HUES48 (cell line): Measurements from ENCODE around the gene KLF7.

Experiments used
- H3K27ac ChIP-seq: one replicate; pipeline ENCODE4 v1.7.0; 2013; ENCODE audit warnings: low read depth, low read length, inconsistent platforms
- H3K27me3 ChIP-seq: 2 replicates; pipeline ENCODE4 v1.6.1; 2013; ENCODE audit warnings: mild to moderate bottlenecking, low read length; ENCODE audit not compliant: control insufficient read depth, insufficient read depth
- H3K36me3 ChIP-seq: 2 replicates; pipeline ENCODE4 v1.6.1; 2013; ENCODE audit warnings: low read length; ENCODE audit not compliant: control insufficient read depth, insufficient read depth
- H3K4me1 ChIP-seq: 2 replicates; pipeline ENCODE4 v1.6.1; 2013; ENCODE audit warnings: mild to moderate bottlenecking, low read length; ENCODE audit not compliant: control insufficient read depth, insufficient read depth
- H3K4me3 ChIP-seq: 2 replicates; pipeline ENCODE4 v1.5.1; 2013; ENCODE audit warnings: mild to moderate bottlenecking, low read depth, low read length
- H3K9ac ChIP-seq: 2 replicates; pipeline ENCODE4 v1.6.1; 2013; ENCODE audit warnings: mild to moderate bottlenecking, low read depth, low read length, moderate library complexity
- H3K9me3 ChIP-seq: 2 replicates; pipeline ENCODE4 v1.6.1; 2013; ENCODE audit warnings: low read length; ENCODE audit not compliant: control insufficient read depth, insufficient read depth

Gene KLF7

GRCh38 chr2:207078186-207078798, 87.5 kb downstream of the KLF7 start:
- Histone ChIP-seq H3K27me3 (no peaks in the 10 kb centered on the region), H3K27ac (no peak overlapping the region), H3K9me3 (no peaks in the 10 kb centered on the region), H3K4me1 (peaks cover 33% of the 10 kb centered on the region), H3K36me3 (peaks cover 33% of the 10 kb centered on the region), H3K9ac (no peak overlapping the region), H3K4me3 (no peak overlapping the region)

GRCh38 chr2:207077266-207077665, 88.5 kb downstream of the KLF7 start:
- H3K9ac ChIP-seq = no peak overlapping the region
- H3K27me3 ChIP-seq = no peaks in the 10 kb centered on the region
- H3K27ac ChIP-seq = peak overlapping the region; percentile 0
- H3K9me3 ChIP-seq = no peaks in the 10 kb centered on the region
- no peak overlapping the region for H3K4me3 ChIP-seq
- peaks cover 33% of the 10 kb centered on the region for H3K4me1 ChIP-seq
- peaks cover 33% of the 10 kb centered on the region for H3K36me3 ChIP-seq

GRCh38 chr2:207075456-207075855, 90.3 kb downstream of the KLF7 start:
- Histone ChIP-seq H3K27ac (no peak overlapping the region), H3K9ac (no peak overlapping the region), H3K36me3 (peaks cover 16% of the 10 kb centered on the region), H3K9me3 (no peaks in the 10 kb centered on the region), H3K4me3 (no peak overlapping the region), H3K27me3 (no peaks in the 10 kb centered on the region), H3K4me1 (peaks cover 33% of the 10 kb centered on the region)

GRCh38 chr2:207073801-207074678, 91.7 kb downstream of the KLF7 start:
- Histone ChIP-seq H3K27ac (peak overlapping the region; percentile 37), H3K9me3 (no peaks in the 10 kb centered on the region), H3K36me3 (0 out of 2 replicates have a peak, but pooled peaks cover 3% of the 10 kb centered on the region), H3K27me3 (no peaks in the 10 kb centered on the region), H3K4me3 (no peak overlapping the region), H3K4me1 (peaks cover 33% of the 10 kb centered on the region), H3K9ac (no peak overlapping the region)

- Histone ChIP-seq H3K27ac (peak overlapping the region; percentile 37), H3K27me3 (no peaks in the 10 kb centered on the region), H3K9me3 (no peaks in the 10 kb centered on the region), H3K4me1 (peaks cover 33% of the 10 kb centered on the region), H3K9ac (no peak overlapping the region), H3K4me3 (no peak overlapping the region), H3K36me3 (0 out of 2 replicates have a peak, but pooled peaks cover 3% of the 10 kb centered on the region)
Measured at GRCh38 chr2:207073412-207073800, 92.3 kb downstream of the KLF7 start.

GRCh38 chr2:207072571-207072970, 93.2 kb downstream of the KLF7 start:
- Histone ChIP-seq H3K27ac (no peak overlapping the region), H3K27me3 (no peaks in the 10 kb centered on the region), H3K36me3 (no peaks in the 10 kb centered on the region), H3K9ac (no peak overlapping the region), H3K4me1 (peaks cover 33% of the 10 kb centered on the region), H3K4me3 (no peak overlapping the region), H3K9me3 (no peaks in the 10 kb centered on the region)

- Histone ChIP-seq H3K9me3 (no peaks in the 10 kb centered on the region), H3K27ac (no peak overlapping the region), H3K4me3 (no peak overlapping the region), H3K9ac (no peak overlapping the region), H3K36me3 (no peaks in the 10 kb centered on the region), H3K27me3 (no peaks in the 10 kb centered on the region), H3K4me1 (peaks cover 29% of the 10 kb centered on the region)
Measured at GRCh38 chr2:207071820-207072219, 93.9 kb downstream of the KLF7 start.

- H3K9me3 ChIP-seq = no peaks in the 10 kb centered on the region
- H3K27me3 ChIP-seq = no peaks in the 10 kb centered on the region
- no peak overlapping the region for H3K9ac ChIP-seq
- no peak overlapping the region for H3K27ac ChIP-seq
- no peaks in the 10 kb centered on the region for H3K36me3 ChIP-seq
- H3K4me3 ChIP-seq = no peak overlapping the region
- H3K4me1 ChIP-seq = no peaks in the 10 kb centered on the region
Measured at GRCh38 chr2:207067473-207067872, 98.3 kb downstream of the KLF7 start.

- Histone ChIP-seq H3K9me3 (no peaks in the 10 kb centered on the region), H3K4me3 (no peak overlapping the region), H3K4me1 (no peaks in the 10 kb centered on the region), H3K27me3 (no peaks in the 10 kb centered on the region), H3K9ac (no peak overlapping the region), H3K36me3 (no peaks in the 10 kb centered on the region), H3K27ac (no peak overlapping the region)
Measured at GRCh38 chr2:207066791-207067460, 98.8 kb downstream of the KLF7 start.

GRCh38 chr2:207066166-207066565, 99.6 kb downstream of the KLF7 start:
- Histone ChIP-seq H3K4me3 (no peak overlapping the region), H3K9ac (no peak overlapping the region), H3K27ac (no peak overlapping the region), H3K9me3 (no peaks in the 10 kb centered on the region), H3K4me1 (no peaks in the 10 kb centered on the region), H3K27me3 (no peaks in the 10 kb centered on the region), H3K36me3 (no peaks in the 10 kb centered on the region)
